ENCODE data around the gene IDH1. TPM values are rescaled to one million over a fixed set of nuclear protein-coding genes. Genes with fewer than 3 reads are reported as not detected.
"Not testable (repeated sequence)": the region's sequence is repeated elsewhere in the genome, so short reads cannot be mapped to it uniquely, and the experiment has no call there.

Gene IDH1
- total RNA-seq, 1 donor from 2014 or later = 25.9 TPM

GRCh38 chr2:208266553-208266893, 11.7 kb upstream of the IDH1 start:
- Histone ChIP-seq H3K27me3 (no peaks in the 10 kb centered on the region), H3K27ac (peak overlapping the region; percentile 97 to 98), H3K9me3 (no peaks in the 10 kb centered on the region), H3K4me1 (peaks cover 0 to 21% of the 10 kb centered on the region in 2 donors), H3K36me3 (peaks cover 0 to 4% of the 10 kb centered on the region in 2 donors), H3K4me3 (peak overlapping the region; percentile 93 to 100)
- no peak for DNase-seq (ENCODE audit: low spot score in 2 of 2)
- intact Hi-C loops (cut with DNase I) = loop anchor here (1.0 to 10.0 kb wide), 5 partner anchors 51 to 1728 kb away; no protein-coding TSS in a partner anchor
- TF ChIP-seq, protein P1, sequence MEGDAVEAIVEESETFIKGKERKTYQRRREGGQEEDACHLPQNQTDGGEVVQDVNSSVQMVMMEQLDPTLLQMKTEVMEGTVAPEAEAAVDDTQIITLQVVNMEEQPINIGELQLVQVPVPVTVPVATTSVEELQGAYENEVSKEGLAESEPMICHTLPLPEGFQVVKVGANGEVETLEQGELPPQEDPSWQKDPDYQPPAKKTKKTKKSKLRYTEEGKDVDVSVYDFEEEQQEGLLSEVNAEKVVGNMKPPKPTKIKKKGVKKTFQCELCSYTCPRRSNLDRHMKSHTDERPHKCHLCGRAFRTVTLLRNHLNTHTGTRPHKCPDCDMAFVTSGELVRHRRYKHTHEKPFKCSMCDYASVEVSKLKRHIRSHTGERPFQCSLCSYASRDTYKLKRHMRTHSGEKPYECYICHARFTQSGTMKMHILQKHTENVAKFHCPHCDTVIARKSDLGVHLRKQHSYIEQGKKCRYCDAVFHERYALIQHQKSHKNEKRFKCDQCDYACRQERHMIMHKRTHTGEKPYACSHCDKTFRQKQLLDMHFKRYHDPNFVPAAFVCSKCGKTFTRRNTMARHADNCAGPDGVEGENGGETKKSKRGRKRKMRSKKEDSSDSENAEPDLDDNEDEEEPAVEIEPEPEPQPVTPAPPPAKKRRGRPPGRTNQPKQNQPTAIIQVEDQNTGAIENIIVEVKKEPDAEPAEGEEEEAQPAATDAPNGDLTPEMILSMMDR (IDR thresholded peaks at IDR 0.05) = no peak

DNA sequence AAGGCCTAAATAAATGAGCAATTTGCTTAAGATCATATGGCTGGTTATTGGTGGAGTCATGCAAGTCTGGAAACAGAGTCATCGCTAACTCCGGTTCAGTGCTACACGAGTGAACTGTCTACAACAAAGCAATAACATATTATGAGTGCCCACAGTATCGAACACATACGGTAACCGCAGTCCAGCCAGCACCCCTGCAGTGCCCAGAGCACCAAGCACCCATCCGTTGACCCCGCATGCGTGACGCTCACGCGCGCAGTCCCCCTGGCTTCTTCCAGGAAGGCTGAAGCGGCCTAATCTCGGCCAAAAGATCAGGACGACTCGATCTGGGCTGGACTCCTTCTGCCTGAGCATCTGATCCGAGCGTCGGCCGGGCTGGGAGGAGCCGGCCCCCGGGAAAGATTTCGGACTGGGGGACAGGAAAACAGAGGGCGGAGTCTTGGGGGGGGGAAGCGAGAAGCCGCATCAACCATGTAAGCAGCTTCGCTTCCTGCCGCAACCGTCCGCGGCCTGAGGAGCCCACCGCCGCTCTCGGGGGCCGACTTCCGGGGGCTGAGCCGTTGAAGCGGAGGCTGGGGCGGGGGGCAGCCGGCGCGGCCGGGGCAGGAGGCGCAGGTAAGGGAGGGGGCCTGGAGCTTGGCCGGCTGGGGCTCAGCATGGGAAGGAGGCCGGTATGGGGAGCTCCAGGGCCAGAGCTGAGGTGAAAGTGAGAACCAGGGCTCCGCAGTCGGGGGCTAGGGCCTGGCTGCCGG, 11.1 kb upstream of the IDH1 start, which contains the start of gene PIKFYVE:
TSS of gene PIKFYVE (plus strand) at position 455 of the 752 bp plus-strand sequence. CDS start 5,265 bp downstream, outside the sequence.
- intact Hi-C loops (cut with DNase I) = loop anchor here (1.0 to 10.0 kb wide), 8 partner anchors 11 to 1729 kb away; partner anchors contain the start of genes CCNYL1, IDH1 and METTL21A
- TF ChIP-seq, protein P1 (IDR thresholded peaks at IDR 0.05) = no peak
- peak; percentile 88 to 98 for DNase-seq (ENCODE audit: low spot score in 2 of 2)

GRCh38 chr2:208265371-208265800, 10.5 kb upstream of the IDH1 start:
- no peaks in the 10 kb centered on the region for H3K9me3 ChIP-seq
- peak overlapping the region; percentile 93 to 100 for H3K4me3 ChIP-seq
- H3K27ac ChIP-seq = peak overlapping the region; percentile 97 to 98
- no peaks in the 10 kb centered on the region for H3K36me3 ChIP-seq
- H3K27me3 ChIP-seq = no peaks in the 10 kb centered on the region
- peaks cover 0 to 21% of the 10 kb centered on the region in 2 donors for H3K4me1 ChIP-seq
- intact Hi-C loops (cut with DNase I) = loop anchor here (1.0 to 10.0 kb wide), 7 partner anchors 10 to 1729 kb away; partner anchors contain the start of genes CCNYL1, IDH1 and METTL21A
- DNase-seq (ENCODE audit: low spot score in 2 of 2) = no peak
- TF ChIP-seq, protein P1 (IDR thresholded peaks at IDR 0.05) = no peak

More for the DNA sequence above, 11.1 kb upstream of the IDH1 start, which contains the start of gene PIKFYVE:
- Histone ChIP-seq H3K4me1 (peaks cover 0 to 21% of the 10 kb centered on the region in 2 donors), H3K27me3 (no peaks in the 10 kb centered on the region), H3K36me3 (no peaks in the 10 kb centered on the region), H3K4me3 (peak within 1 kb of the TSS; percentile 93 to 100), H3K9me3 (no peaks in the 10 kb centered on the region), H3K27ac (peak within 1 kb of the TSS; percentile 97 to 98)

- intact Hi-C loops (cut with DNase I); H3K36me3 ChIP-seq; H3K27me3 ChIP-seq; H3K4me3 ChIP-seq; H3K9me3 ChIP-seq; DNase-seq (ENCODE audit: low spot score in 2 of 2): not testable (repeated sequence)
- H3K4me1 ChIP-seq = peaks cover 0 to 14% of the 10 kb centered on the region in 2 donors
- H3K27ac ChIP-seq = peak overlapping the region in 1 of 2 donors; percentile 21
Observed at GRCh38 chr2:208256849-208257813, 2.3 kb upstream of the IDH1 start.

- intact Hi-C loops (cut with DNase I) = no loop called here
- TF ChIP-seq, protein P1 (IDR thresholded peaks at IDR 0.05) = no peak
- DNase-seq (ENCODE audit: low spot score in 2 of 2) = no peak
- Histone ChIP-seq H3K4me3 (no peak overlapping the region), H3K9me3 (no peaks in the 10 kb centered on the region), H3K4me1 (peaks cover 0 to 18% of the 10 kb centered on the region in 2 donors), H3K36me3 (peaks cover 0 to 6% of the 10 kb centered on the region in 2 donors), H3K27ac (no peak overlapping the region), H3K27me3 (no peaks in the 10 kb centered on the region)
Observed at GRCh38 chr2:208256192-208256782, 1.4 kb upstream of the IDH1 start.

All from ascending aorta (tissue), 2 donors.